MCF 10A (cell line): ENCODE data around the gene ERBIN. TPM values are rescaled to one million over a fixed set of nuclear protein-coding genes. Genes with fewer than 3 reads are reported as not detected.

ENCODE experiments used
- BruUV-seq: library from RNA; stranded (reverse); fragments of 400-500 nt; replicated peaks from 2 replicates; lab custom pipeline; 2021; lab: Mats Ljungman, UMichigan
- CTCF ChIA-PET: fragments of 300-600 bp; sonication (Branson Sonifier 250); formaldehyde crosslinking; extraction: SDS; loops from one replicate; lab custom pipeline; 2021; ENCODE audit warnings: antibody characterized with exemption, inconsistent platforms; lab: Yijun Ruan, JAX
- POLR2A ChIA-PET: fragments of 300-600, 350-650 bp; sonication (Branson Sonifier 250); formaldehyde crosslinking; extraction: SDS; loops from one replicate; lab custom pipeline; 2020; ENCODE audit warnings: antibody characterized with exemption, inconsistent platforms; lab: Yijun Ruan, JAX
- DNase-seq: peaks from one replicate; pipeline ENCODE4 v3.0.0-alpha.2; 2018; ENCODE audit not compliant: unreplicated experiment
- H3K27ac Mint-ChIP-seq: one replicate; pipeline ENCODE4 v1.8.0; 2022; ENCODE audit warnings: mild to moderate bottlenecking, low read depth, mixed read lengths; ENCODE audit not compliant: unreplicated experiment
- H3K27me3 Mint-ChIP-seq: one replicate; pipeline ENCODE4 v1.8.0; 2022; ENCODE audit warnings: mixed read lengths; ENCODE audit not compliant: insufficient read depth, unreplicated experiment
- H3K36me3 Mint-ChIP-seq: one replicate; pipeline ENCODE4 v1.8.0; 2022; ENCODE audit warnings: mild to moderate bottlenecking, moderate library complexity, mixed read lengths; ENCODE audit not compliant: insufficient read depth, unreplicated experiment
- H3K4me1 Mint-ChIP-seq: one replicate; pipeline ENCODE4 v1.8.0; 2022; ENCODE audit warnings: mixed read lengths; ENCODE audit not compliant: insufficient read depth, unreplicated experiment
- H3K4me3 Mint-ChIP-seq: one replicate; pipeline ENCODE4 v1.8.0; 2022; ENCODE audit warnings: mild to moderate bottlenecking, moderate library complexity, mixed read lengths; ENCODE audit not compliant: unreplicated experiment
- H3K9me3 Mint-ChIP-seq: one replicate; pipeline ENCODE4 v1.8.0; 2022; ENCODE audit warnings: mixed read lengths; ENCODE audit not compliant: unreplicated experiment
- CTCF ChIP-seq: fragments of 200-600 bp; IDR thresholded peaks from one replicate; pipeline ENCODE4 v1.8.0; 2022; ENCODE audit warnings: antibody characterized with exemption, mild to moderate bottlenecking; ENCODE audit not compliant: unreplicated experiment
- intact Hi-C: fragments of 100-400 bp; cut with micrococcal nuclease; formaldehyde crosslinking; loops from 2 replicates; pipeline ENCODE4 v1.14.1; 2022
- total RNA-seq: library from RNA; stranded (reverse); gene quantifications from 2 replicates; pipeline ENCODE4 v1.2.3, GENCODE V29; 2022

ERBIN gene
- total RNA-seq, 1 experiment from 2014 or later, result 71.3 TPM

- CTCF ChIA-PET, result no interaction called here
- TF ChIP-seq CTCF, result no peak
- H3K4me1 Mint-ChIP-seq, result peaks cover 30% of the 10 kb centered on the region
- DNase-seq, result no peak
- H3K9me3 Mint-ChIP-seq, result peaks cover 7% of the 10 kb centered on the region
- H3K27me3 Mint-ChIP-seq, result no peaks in the 10 kb centered on the region
- peaks cover 11% of the 10 kb centered on the region for H3K36me3 Mint-ChIP-seq
- POLR2A ChIA-PET, result no interaction called here
- no peak overlapping the region for H3K27ac Mint-ChIP-seq
- intact Hi-C loops, result no loop called here
- H3K4me3 Mint-ChIP-seq, result no peak overlapping the region
- BruUV-seq, result no TSS peak
Measured at GRCh38 chr5:65981548-65981947, 55.2 kb downstream of the ERBIN start.

- Mint-ChIP-seq H3K9me3 (peaks cover 7% of the 10 kb centered on the region), H3K27ac (peak overlapping the region; percentile 39), H3K36me3 (peaks cover 11% of the 10 kb centered on the region), H3K4me1 (peaks cover 30% of the 10 kb centered on the region), H3K4me3 (no peak overlapping the region), H3K27me3 (no peaks in the 10 kb centered on the region)
- no TSS peak for BruUV-seq
- no peak for TF ChIP-seq CTCF
- ChIA-PET CTCF (no interaction called here), POLR2A (no interaction called here)
- no peak for DNase-seq
- intact Hi-C loops, result no loop called here
Measured at GRCh38 chr5:65981969-65982619, 55.7 kb downstream of the ERBIN start.

- H3K36me3 Mint-ChIP-seq, result peaks cover 11% of the 10 kb centered on the region
- H3K27ac Mint-ChIP-seq, result peak overlapping the region; percentile 39
- no TSS peak for BruUV-seq
- H3K9me3 Mint-ChIP-seq, result peaks cover 7% of the 10 kb centered on the region
- no peaks in the 10 kb centered on the region for H3K27me3 Mint-ChIP-seq
- H3K4me3 Mint-ChIP-seq, result no peak overlapping the region
- intact Hi-C loops, result no loop called here
- H3K4me1 Mint-ChIP-seq, result peaks cover 30% of the 10 kb centered on the region
- DNase-seq, result no peak
- POLR2A ChIA-PET, result no interaction called here
- no peak for TF ChIP-seq CTCF
- CTCF ChIA-PET, result no interaction called here
Measured at GRCh38 chr5:65982635-65983034, 56.3 kb downstream of the ERBIN start.

- no TSS peak for BruUV-seq
- POLR2A ChIA-PET, result no interaction called here
- no peak for TF ChIP-seq CTCF
- Mint-ChIP-seq H3K27ac (no peak overlapping the region), H3K4me1 (peaks cover 30% of the 10 kb centered on the region), H3K4me3 (no peak overlapping the region), H3K27me3 (no peaks in the 10 kb centered on the region), H3K9me3 (peaks cover 7% of the 10 kb centered on the region), H3K36me3 (peaks cover 11% of the 10 kb centered on the region)
- CTCF ChIA-PET, result interaction anchor here (0.6 to 0.7 kb wide), 2 partner anchors 30 to 91 kb away, joined by 3 read pairs; no protein-coding TSS in a partner anchor
- intact Hi-C loops, result no loop called here
- DNase-seq, result no peak
Measured at GRCh38 chr5:65984098-65984885, 57.9 kb downstream of the ERBIN start.
